B cell (primary cell): ENCODE data around the gene MEGF8. TPM values are rescaled to one million over a fixed set of nuclear protein-coding genes. Genes with fewer than 3 reads are reported as not detected.

Experiments used
- ATAC-seq: fragments of 200-7000 bp; cut with Tn5 transposase; one replicate; pipeline ENCODE4 v1.10.0; 2021; ENCODE audit warnings: low read depth, mild to moderate bottlenecking, moderate number of reproducible peaks, moderate library complexity
- CTCF ChIA-PET: fragments of 350-600 bp; sonication (Branson Sonifier 250); formaldehyde crosslinking; loops from one replicate; lab custom pipeline; 2021; ENCODE audit warnings: antibody characterized with exemption, inconsistent platforms; lab: Charles Lee
- POLR2A ChIA-PET: fragments of 350-600 bp; sonication (Branson Sonifier 250); formaldehyde crosslinking; loops from one replicate; lab custom pipeline; 2021; ENCODE audit warnings: antibody characterized with exemption; lab: Charles Lee
- DNase-seq: peaks from one replicate; pipeline ENCODE4 v3.0.0; 2013
- H2AFZ ChIP-seq: 2 replicates; pipeline ENCODE4 v1.6.1; 2012; ENCODE audit warnings: mild to moderate bottlenecking, low read depth, low read length; ENCODE audit not compliant: insufficient read depth, poor library complexity, severe bottlenecking
- H3K27ac ChIP-seq, 2 donors: 1 replicate in 1 of 2; 2 replicates in 1 of 2; pipeline ENCODE4 v1.5.1; 2012 to 2013; ENCODE audit warnings: low read length in 2 of 2, mild to moderate bottlenecking in 2 of 2, moderate library complexity in 1 of 2
- H3K27me3 ChIP-seq, 4 experiments: fragments of 200-600 bp in 1 of 4; sonication (generic) in 1 of 4; replicated peaks in 1 of 4; 1 replicate in 2 of 4; 2 replicates in 2 of 4; pipeline versions ENCODE4 v1.6.1 to v1.7.0; 2013 to 2016; ENCODE audit warnings: low read length in 3 of 4, mild to moderate bottlenecking in 2 of 4, mixed read lengths in 1 of 4, moderate library complexity in 1 of 4; ENCODE audit not compliant: insufficient read depth in 4 of 4, control insufficient read depth in 3 of 4; ENCODE audit errors: control extremely low read depth in 1 of 4
- H3K36me3 ChIP-seq, 2 experiments: replicated peaks in 1 of 2; 1 replicate in 1 of 2; 2 replicates in 1 of 2; pipeline versions ENCODE4 v1.6.1 to v1.7.1; 2013; ENCODE audit warnings: low read length in 1 of 2; ENCODE audit not compliant: insufficient read depth in 2 of 2, control insufficient read depth in 1 of 2; ENCODE audit errors: control extremely low read depth in 1 of 2, extremely low read depth in 1 of 2
- H3K4me1 ChIP-seq, 2 donors: fragments of 200-600 bp in 1 of 2; sonication (generic) in 1 of 2; 1 replicate in 1 of 2; 2 replicates in 1 of 2; pipeline versions ENCODE4 v1.5.1 to v1.6.1; 2013 to 2017; ENCODE audit warnings: low read length in 2 of 2; ENCODE audit not compliant: control insufficient read depth in 2 of 2, insufficient read depth in 2 of 2
- H3K4me2 ChIP-seq: replicated peaks from 2 replicates; pipeline ENCODE3; 2012; ENCODE audit warnings: mild to moderate bottlenecking, low read depth, low read length; ENCODE audit not compliant: poor library complexity, severe bottlenecking
- H3K4me3 ChIP-seq, 5 experiments: fragments of 200-600 bp in 1 of 5; sonication (generic) in 1 of 5; 1 replicate in 3 of 5; 2 replicates in 2 of 5; pipeline versions ENCODE4 v1.5.1 to v1.7.0; 2011 to 2016; ENCODE audit warnings: low read length in 4 of 5, mild to moderate bottlenecking in 4 of 5, low read depth in 2 of 5, control low read depth in 1 of 5, moderate library complexity in 1 of 5; ENCODE audit not compliant: insufficient read depth in 1 of 5; ENCODE audit errors: control extremely low read depth in 1 of 5, extremely low read depth in 1 of 5
- H3K79me2 ChIP-seq: fragments of 200-600 bp; sonication (generic); one replicate; pipeline ENCODE4 v1.6.0; 2016; ENCODE audit warnings: low read length; ENCODE audit not compliant: control insufficient read depth, insufficient read depth
- H3K9ac ChIP-seq: fragments of 200-600 bp; sonication (generic); 2 replicates; pipeline ENCODE4 v1.6.1; 2017; ENCODE audit warnings: mild to moderate bottlenecking, low read length, moderate library complexity
- H3K9me3 ChIP-seq, 3 donors: one replicate each; pipeline versions ENCODE4 v1.6.1 to v1.7.1; 2013; ENCODE audit warnings: low read length in 2 of 3; ENCODE audit not compliant: control insufficient read depth in 2 of 3, insufficient read depth in 1 of 3; ENCODE audit errors: control extremely low read depth in 1 of 3
- H4K20me1 ChIP-seq: 2 replicates; pipeline ENCODE4 v1.6.0; 2012; ENCODE audit warnings: mild to moderate bottlenecking, low read length; ENCODE audit not compliant: insufficient read depth, control insufficient read depth, poor library complexity, severe bottlenecking
- H3K27ac Mint-ChIP-seq: one replicate; pipeline ENCODE4 v1.8.0; 2021; ENCODE audit warnings: mixed read lengths
- H3K27me3 Mint-ChIP-seq: one replicate; pipeline ENCODE4 v1.8.0; 2021; ENCODE audit warnings: mixed read lengths
- H3K4me1 Mint-ChIP-seq: one replicate; pipeline ENCODE4 v1.8.0; 2021; ENCODE audit warnings: mixed read lengths
- H3K4me3 Mint-ChIP-seq: one replicate; pipeline ENCODE4 v1.8.0; 2021; ENCODE audit warnings: mixed read lengths
- H3K9me3 Mint-ChIP-seq: one replicate; pipeline ENCODE4 v1.8.0; 2022; ENCODE audit warnings: mixed read lengths; ENCODE audit not compliant: insufficient read depth
- CTCF ChIP-seq: fragments of 200-600 bp; IDR thresholded peaks from one replicate; pipeline ENCODE4 v1.8.0; 2022; ENCODE audit warnings: antibody characterized with exemption, mild to moderate bottlenecking
- EZH2 ChIP-seq: IDR thresholded peaks from 2 replicates; pipeline ENCODE4 v1.6.1; 2012; ENCODE audit warnings: borderline replicate concordance, low read depth, mild to moderate bottlenecking, moderate library complexity, low read length; ENCODE audit not compliant: insufficient read depth, poor library complexity, severe bottlenecking
- WGBS: methylation state at CpG from one replicate; pipeline ENCODE4 v1.1.5; 2013; ENCODE audit warnings: missing lambda C conversion rate; ENCODE audit not compliant: insufficient coverage; 5-methylcytosine and 5-hydroxymethylcytosine counted together
- intact Hi-C: fragments of 100-400 bp; cut with micrococcal nuclease; formaldehyde crosslinking; loops from one replicate; pipeline ENCODE4 v1.10.0; 2022
- polyA plus RNA-seq: library from polyadenylated mRNA; depleted of rRNA; stranded (reverse); fragments of >200 nt; gene quantifications from 2 replicates; pipeline ENCODE4 v1.2.3, GENCODE V29; 2012
- total RNA-seq, 2 donors: library from RNA; stranded (reverse); fragments of 120-200 nt in 1 of 2; gene quantifications; 1 replicate in 1 of 2; 2 replicates in 1 of 2; pipeline versions ENCODE4 v1.2.3 to v1.2.4, GENCODE V29; 2013 to 2022

The MEGF8 gene
- total and polyA plus RNA-seq, 2 donors (not counting 1 experiment from before 2014, with no cell fraction given): 8.2 to 26.5 TPM

- CTCF ChIA-PET: interaction anchor here (1.5 to 4.8 kb wide), 5 partner anchors 10 to 172 kb away, joined by 4 to 89 read pairs (median 25); partner anchors contain the start of gene GSK3A
- H3K27ac Mint-ChIP-seq: no peak overlapping the region
- peak overlapping the region; percentile 90 for H3K4me3 Mint-ChIP-seq
- Histone ChIP-seq H4K20me1 (peaks cover 21% of the 10 kb centered on the region), H2AFZ (peak overlapping the region; percentile 63), H3K4me2 (peak overlapping the region; percentile 96), H3K79me2 (peaks cover 51% of the 10 kb centered on the region), H3K9ac (peak overlapping the region; percentile 86), H3K4me1 (peaks cover 48 to 59% of the 10 kb centered on the region in 2 donors), H3K27ac (peak overlapping the region; percentile 71 to 91), H3K9me3 (no peaks in the 10 kb centered on the region), H3K4me3 (peak overlapping the region in 4 of 5 experiments; percentile 71 to 90 (median 81)), H3K27me3 (no peaks in the 10 kb centered on the region), H3K36me3 (no peaks in the 10 kb centered on the region)
- no peak for ATAC-seq
- 0% methylated on average over 17 of the region's 20 CpGs for WGBS
- POLR2A ChIA-PET: interaction anchor here (0.8 to 5.5 kb wide), 5 partner anchors 8 to 151 kb away, joined by 3 to 23 read pairs (median 3); partner anchors contain the start of genes CIC, GSK3A and PAFAH1B3
- peaks cover 37% of the 10 kb centered on the region for H3K4me1 Mint-ChIP-seq
- no peaks in the 10 kb centered on the region for H3K27me3 Mint-ChIP-seq
- DNase-seq: no peak
- intact Hi-C loops: loop anchor here (1.0 to 5.0 kb wide), 5 partner anchors 11 to 148 kb away; partner anchors contain the start of genes CIC, ERF and POU2F2
- no peaks in the 10 kb centered on the region for H3K9me3 Mint-ChIP-seq
- TF ChIP-seq CTCF: no peak
- no peak for TF ChIP-seq EZH2
These were observed 44.7 kb upstream of the MEGF8 start for GRCh38 chr19:42280815-42281145.

GRCh38 chr19:42281146-42281826 lies 44.1 kb upstream of the MEGF8 start:
- H3K36me3 ChIP-seq: no peaks in the 10 kb centered on the region
- peak overlapping the region; percentile 40 for H3K9ac ChIP-seq
- peak overlapping the region; percentile 91 to 96 for H3K27ac ChIP-seq
- H4K20me1 ChIP-seq: peaks cover 26% of the 10 kb centered on the region
- H3K4me3 ChIP-seq: peak overlapping the region in 3 of 5 experiments; percentile 71 to 90 (median 88)
- peak overlapping the region; percentile 26 for H2AFZ ChIP-seq
- H3K79me2 ChIP-seq: peaks cover 51% of the 10 kb centered on the region
- DNase-seq (peak; percentile 56), ATAC-seq (no peak)
- no peaks in the 10 kb centered on the region for H3K27me3 ChIP-seq
- ChIA-PET CTCF (interaction anchor here (1.0 to 4.8 kb wide), 7 partner anchors 10 to 172 kb away, joined by 3 to 89 read pairs (median 10); partner anchors contain the start of gene GSK3A), POLR2A (interaction anchor here (0.7 to 5.5 kb wide), 7 partner anchors 11 to 173 kb away, joined by 4 to 23 read pairs (median 9); partner anchors contain the start of genes CIC and GSK3A)
- H3K27me3 Mint-ChIP-seq: no peaks in the 10 kb centered on the region
- intact Hi-C loops: loop anchor here (5.0 kb wide), 1 partner anchor 79 kb away; no protein-coding TSS in a partner anchor
- H3K9me3 ChIP-seq: no peaks in the 10 kb centered on the region
- H3K4me3 Mint-ChIP-seq: no peak overlapping the region
- peaks cover 37% of the 10 kb centered on the region for H3K4me1 Mint-ChIP-seq
- no peaks in the 10 kb centered on the region for H3K9me3 Mint-ChIP-seq
- H3K4me1 ChIP-seq: peaks cover 53 to 64% of the 10 kb centered on the region in 2 donors
- peak overlapping the region; percentile 96 for H3K4me2 ChIP-seq
- TF ChIP-seq CTCF: no peak
- no peak for TF ChIP-seq EZH2
- H3K27ac Mint-ChIP-seq: no peak overlapping the region
- 10% methylated on average over 22 of the region's 25 CpGs for WGBS
